ENCODE data around the gene YBX1.

DNA sequence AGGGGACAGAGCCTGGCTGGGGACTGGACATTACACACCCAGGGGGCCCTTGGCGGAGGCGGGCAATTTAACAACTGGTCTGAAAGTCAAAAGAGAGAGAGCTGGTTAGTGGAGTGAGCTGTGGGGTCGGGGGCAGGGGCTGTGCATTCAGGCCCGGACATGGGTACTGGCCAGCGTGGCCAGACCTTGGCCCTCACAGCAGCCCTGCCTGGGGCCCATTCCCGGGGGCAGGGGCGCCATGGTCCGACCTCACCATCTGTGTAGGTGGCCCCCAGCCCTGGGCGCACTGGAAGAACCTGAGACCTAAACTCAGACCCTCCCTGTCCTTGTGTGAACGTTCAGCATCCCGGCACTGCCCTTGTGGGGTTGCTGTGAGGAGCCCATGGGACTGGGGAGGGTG, 52.8 kb downstream of the YBX1 start:
- no peak for TF ChIP-seq CTCF (IDR thresholded peaks at IDR 0.05; ENCODE audit: low read length)
- no peak for TF ChIP-seq EZH2 (optimal IDR thresholded peaks at IDR 0.05; ENCODE audit: low read depth, low read length)
- no peak for TF ChIP-seq EZH2phosphoT487 (IDR thresholded peaks at IDR 0.05; ENCODE audit: low read length)

Data from MM.1S (cell line).